ENCODE data around the gene SLC43A3.

The SLC43A3 gene

GRCh38 chr11:57426929-57427726, at the start of gene SLC43A3:
SLC43A3 (minus strand) TSS chr11:57427121; CDS start chr11:57426172, 949 bp downstream.
- peak; percentile 79 to 83 for DNase-seq

DNA sequence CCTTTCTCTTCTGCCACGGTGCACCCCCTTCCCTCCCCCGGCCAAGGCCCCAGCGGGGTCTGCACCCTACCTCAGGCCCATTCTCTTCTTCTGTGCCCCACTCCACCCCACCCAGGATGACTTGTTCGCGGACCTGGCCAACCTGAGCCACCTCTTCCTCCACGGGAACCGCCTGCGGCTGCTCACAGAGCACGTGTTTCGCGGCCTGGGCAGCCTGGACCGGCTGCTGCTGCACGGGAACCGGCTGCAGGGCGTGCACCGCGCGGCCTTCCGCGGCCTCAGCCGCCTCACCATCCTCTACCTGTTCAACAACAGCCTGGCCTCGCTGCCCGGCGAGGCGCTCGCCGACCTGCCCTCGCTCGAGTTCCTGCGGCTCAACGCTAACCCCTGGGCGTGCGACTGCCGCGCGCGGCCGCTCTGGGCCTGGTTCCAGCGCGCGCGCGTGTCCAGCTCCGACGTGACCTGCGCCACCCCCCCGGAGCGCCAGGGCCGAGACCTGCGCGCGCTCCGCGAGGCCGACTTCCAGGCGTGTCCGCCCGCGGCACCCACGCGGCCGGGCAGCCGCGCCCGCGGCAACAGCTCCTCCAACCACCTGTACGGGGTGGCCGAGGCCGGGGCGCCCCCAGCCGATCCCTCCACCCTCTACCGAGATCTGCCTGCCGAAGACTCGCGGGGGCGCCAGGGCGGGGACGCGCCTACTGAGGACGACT, 49.3 kb upstream of the SLC43A3 start:
- no peak for DNase-seq

- no peak for DNase-seq
These were observed 48.7 kb upstream of the SLC43A3 start for GRCh38 chr11:57475671-57476046.

GRCh38 chr11:57475191-57475590, 48.3 kb upstream of the SLC43A3 start:
- no peak for DNase-seq

DNA sequence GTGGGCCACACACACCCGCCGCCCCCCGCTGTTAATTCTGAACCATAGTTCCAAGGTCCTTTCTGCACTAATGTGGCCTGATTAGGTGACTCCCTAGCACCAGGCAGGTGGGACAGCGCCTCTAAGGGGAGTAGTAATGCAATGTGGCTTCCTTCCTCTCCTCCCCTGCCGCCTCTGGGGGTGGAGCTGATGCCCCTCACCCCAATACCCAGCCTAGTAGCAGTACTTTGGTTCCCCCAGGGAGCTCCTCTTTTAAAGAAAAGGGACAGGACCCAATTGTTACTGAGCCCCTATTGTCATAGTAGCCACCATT, 47.8 kb upstream of the SLC43A3 start:
- no peak for DNase-seq

DNA sequence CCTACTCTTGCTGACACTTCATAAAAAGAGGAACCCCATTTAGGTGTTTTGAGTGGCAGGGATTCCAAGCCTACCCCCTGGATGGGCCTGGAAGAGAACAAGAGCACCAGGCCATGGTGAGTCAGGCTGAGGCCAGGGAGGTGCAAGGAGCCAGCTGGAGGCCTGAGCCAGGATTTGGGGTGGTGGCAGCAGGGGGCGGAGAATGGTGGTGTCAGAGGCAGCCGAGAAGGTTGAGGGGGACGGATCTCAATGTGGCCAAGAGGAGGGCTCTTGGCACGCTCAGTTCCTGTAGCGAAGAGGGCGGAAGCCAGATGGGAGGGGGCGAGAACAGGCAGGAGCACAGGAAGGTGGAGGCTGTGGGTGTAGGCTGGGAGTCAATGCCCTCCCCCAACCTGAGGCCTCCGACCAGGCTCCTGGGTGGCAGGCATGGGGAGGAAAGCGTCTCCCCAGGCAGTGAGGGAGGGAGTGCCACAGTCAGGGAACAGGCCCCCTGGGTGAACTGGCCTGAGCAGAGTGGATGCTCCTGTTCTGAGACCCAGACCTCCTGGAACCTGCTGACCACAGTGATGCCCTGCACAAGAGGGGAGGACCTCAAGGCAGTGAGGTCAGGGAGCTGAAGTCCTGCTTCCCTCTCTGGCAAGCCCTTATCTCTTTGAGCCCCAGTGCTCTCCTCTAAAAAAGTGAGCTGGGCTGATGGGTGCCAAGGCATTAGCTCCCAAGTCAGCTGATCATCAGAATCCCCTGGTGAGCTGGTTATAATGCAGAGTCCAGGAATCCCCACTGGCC, 47.3 kb upstream of the SLC43A3 start:
- no peak for DNase-seq

- DNase-seq, result no peak
These were observed 46.4 kb upstream of the SLC43A3 start for GRCh38 chr11:57473285-57473841.

DNA sequence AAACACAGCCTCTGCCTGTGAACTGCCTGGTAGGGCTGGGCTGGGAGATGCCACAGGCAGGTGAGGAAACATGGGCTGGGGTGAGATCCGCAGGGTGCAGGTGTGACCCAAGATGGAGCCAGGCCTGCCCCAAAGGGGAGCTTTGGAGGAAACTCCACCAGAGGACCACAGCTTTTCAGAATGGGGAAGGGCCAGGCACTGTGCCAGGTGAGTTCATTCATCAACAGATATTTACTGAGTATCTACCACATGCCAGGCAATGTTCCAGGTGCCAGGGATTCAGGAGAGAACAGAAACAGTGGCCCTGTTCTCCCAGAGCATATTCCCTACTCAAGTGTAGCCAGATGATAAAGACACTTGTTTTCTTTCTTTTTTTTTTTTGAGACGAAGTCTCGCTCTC, 44.6 kb upstream of the SLC43A3 start:
- DNase-seq, result no peak

- no peak for DNase-seq
These were observed 42.3 kb upstream of the SLC43A3 start for GRCh38 chr11:57469268-57469667.

GRCh38 chr11:57468276-57468675, 41.4 kb upstream of the SLC43A3 start:
- no peak for DNase-seq

DNA sequence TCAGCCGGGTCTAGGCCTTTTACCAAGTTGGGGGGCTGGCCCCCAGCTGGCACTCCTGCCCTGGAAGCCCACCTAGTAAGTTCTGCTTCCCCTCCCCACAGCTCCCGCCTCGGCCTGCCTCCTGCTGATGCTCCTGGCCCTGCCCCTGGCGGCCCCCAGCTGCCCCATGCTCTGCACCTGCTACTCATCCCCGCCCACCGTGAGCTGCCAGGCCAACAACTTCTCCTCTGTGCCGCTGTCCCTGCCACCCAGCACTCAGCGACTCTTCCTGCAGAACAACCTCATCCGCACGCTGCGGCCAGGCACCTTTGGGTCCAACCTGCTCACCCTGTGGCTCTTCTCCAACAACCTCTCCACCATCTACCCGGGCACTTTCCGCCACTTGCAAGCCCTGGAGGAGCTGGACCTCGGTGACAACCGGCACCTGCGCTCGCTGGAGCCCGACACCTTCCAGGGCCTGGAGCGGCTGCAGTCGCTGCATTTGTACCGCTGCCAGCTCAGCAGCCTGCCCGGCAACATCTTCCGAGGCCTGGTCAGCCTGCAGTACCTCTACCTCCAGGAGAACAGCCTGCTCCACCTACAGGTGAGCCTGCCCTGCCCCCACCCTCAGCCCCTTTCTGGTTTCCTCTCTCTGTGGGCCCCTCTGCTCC, 40.7 kb upstream of the SLC43A3 start:
- DNase-seq, result no peak

DNA sequence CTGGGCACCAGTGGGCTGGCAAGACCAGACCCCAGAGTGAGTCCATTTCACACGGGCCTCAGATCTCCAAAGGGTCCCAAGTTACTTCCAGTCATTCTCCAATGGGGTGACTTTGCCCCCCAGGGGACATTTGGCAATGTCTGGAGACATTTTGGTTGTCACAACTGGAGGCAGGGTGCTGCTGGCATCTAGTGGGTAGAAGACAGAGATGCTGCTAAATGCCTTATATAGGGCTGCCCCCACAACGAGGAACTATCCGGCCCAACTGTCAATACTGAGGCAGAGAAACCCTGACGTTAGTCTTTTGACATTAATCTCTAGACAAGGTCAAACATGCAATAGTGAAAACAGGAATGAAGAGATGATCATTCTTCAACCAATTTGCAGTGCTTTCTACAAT, 39.8 kb upstream of the SLC43A3 start:
- DNase-seq, result no peak

DNA sequence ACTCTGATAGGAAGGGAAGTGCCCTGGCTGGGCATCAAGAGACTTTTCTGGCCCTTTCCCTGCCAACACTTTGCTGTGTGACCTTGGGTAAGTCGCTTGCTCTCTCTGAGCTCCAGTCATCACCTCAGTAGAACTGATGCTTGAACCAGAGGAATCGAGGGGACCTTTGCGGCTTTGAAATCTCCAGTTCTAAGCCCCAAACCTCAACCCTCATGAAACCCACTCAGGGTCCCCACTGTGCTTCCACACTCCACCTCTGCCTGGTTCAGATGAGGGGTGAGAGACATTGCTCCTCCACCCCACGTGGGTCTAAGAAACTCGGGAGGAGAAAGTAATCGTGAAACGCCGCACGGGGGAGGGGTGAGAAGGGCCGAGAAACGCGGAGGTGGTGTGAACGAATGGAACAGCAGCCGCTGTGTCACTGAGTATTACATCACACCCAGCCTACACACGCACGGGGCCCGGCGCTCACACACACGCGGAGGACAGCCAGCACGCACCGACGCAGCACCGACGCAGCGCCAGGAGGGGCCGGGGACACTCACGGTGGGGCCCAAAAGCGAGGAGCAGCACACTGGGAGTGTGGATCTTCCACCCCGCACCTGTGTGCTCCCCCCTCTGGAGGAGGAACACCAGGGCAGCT, 37.7 kb upstream of the SLC43A3 start:
- DNase-seq, result no peak

GRCh38 chr11:57463671-57464538, 37.0 kb upstream of the SLC43A3 start:
- no peak for DNase-seq

DNA sequence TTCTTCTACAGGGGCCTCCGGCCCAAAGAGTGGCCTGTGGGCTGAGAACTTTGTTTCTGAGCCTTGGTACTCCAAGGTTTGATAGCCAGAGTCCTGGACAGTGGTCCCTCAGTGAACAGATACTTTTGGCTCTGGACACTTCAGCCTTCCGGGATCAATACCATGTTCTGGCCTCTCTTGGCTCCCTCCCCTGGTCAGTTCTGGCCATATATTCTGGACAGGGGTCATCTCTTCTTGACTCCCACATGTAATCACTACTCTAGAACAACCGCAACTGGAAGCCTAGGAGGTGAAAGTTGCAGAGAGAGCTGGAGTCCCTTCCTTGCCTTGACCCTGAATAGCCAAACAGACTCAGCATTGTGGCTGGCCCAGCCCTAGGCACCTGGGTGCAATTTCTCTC, 35.7 kb upstream of the SLC43A3 start:
- DNase-seq, result no peak

DNA sequence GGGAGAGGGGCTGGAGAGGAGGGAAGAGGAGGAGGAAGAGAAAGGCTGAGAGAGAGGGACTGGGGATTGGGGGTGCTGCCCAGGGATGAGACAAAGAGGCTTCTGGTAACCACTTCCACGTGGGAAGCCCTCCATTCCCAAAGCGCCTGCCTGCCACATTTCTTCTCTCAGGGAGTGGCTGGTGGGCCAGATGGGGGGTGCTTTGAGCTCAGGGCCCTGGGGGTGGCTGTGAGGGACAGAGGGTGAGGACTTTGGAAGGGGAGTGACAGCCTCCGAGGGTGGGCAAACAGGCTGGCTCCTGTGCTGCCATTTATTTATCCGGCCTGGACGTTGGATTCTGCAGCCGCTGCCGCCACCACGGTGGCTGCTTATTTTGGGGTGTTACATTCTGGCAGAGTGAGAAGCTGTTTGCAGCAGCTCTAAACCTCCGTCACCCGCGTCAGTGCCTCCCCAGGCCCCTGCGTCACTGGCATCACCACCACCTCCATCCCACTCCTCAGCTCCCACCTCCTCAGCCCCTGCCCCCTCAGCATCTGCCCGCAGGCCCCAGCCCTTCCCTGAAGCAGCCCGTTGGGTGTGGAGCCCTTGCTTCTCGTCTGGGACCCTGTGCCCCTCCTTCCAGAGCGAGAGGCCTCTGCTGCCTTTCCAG, 35.0 kb upstream of the SLC43A3 start:
- DNase-seq, result no peak

DNA sequence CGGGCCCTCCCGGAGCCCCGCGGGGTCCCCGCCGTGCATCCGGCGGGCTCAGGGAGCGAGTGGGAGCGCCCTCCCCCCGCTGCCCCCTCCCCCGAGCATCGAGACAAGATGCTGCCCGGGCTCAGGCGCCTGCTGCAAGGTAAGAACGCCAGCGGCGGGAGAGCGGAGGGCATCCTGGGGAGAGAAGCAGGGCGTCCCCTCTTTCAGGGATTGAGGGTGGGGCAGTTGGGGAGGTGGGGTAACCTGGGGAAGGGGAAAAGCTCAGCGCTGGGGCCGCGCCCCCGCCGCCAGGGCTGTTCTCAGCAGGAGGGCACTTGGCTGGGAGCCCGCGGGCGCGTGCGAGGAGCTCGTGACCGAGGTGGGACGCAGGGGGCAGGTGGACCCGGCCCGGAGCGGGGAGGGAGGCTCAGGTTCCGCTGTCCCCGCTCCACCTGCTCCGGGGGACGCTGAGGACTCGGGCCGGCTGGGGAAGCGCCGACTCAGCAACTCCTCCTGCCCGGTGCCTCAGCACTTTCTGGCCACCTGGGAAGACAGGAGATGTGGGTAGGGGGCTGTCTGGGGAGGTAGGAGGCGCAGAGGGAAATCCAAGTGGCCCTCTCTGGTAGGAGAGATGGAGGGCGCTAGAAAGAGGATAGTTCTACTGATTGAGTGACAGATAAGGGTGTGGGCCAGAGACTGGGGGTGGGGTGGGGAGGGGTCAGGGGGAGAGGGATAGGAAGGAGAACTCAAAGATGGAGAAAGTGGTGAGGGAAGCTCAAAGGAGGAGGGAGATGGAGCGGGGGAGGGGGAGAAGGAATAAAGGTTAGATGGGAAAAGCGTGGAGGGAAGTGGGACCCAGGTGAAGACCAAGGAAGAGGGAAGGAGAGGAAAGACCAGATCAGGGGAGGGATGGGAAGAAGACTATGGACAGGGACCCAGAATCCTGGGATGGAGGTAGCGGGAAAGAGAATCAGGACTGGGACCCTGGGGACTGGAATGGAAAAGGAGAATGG, 34.1 kb upstream of the SLC43A3 start:
- DNase-seq, result no peak

DNA sequence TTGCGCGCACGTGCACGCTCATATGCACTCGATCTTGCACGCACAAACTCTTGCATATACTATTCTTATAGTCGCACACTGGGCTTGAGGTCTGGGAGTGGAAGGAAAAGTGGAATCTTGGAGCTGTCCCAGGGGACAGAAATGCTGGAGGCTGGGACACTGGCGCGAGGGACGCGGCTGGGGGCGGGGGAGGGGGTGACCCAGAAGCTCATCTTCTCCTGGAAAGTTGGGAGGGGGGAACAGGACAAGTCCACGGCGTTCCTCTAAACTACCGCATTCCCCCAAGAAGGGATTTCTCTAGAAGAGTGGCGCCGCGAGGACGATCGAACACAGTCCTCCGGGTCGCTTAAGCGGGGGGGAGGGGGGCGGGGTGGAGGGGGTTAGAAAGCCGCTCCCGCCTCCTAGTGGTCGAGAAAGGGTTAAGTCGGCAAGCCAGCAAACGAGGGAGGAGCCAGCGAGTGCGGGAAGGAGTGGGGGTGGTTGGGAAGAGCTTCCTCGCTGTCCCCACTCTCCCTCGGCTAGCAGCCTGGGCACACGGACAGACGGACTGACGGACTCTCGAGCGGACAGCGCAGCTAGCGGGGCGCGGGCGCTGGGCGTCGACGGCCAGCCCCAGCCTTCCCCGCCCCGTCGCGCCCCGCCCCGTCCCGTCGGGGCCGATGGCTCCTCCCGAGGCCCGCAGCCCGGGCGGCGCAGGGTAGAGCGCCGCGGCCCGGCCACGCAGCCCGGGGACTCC, 33.3 kb upstream of the SLC43A3 start, which contains the start of gene RTN4RL2:
TSS of gene RTN4RL2 (plus strand) at position 507 of the 736 bp plus-strand sequence. CDS start 338 bp downstream, outside the sequence.
- peak in 1 of 2 donors; percentile 32 for DNase-seq

All from inflammatory macrophage treated with lipopolysaccharide for 1 hour (primary cell).